ENCODE data around the gene CCIN. TPM values are rescaled to one million over a fixed set of nuclear protein-coding genes. Genes with fewer than 3 reads are reported as not detected.
A peak's percentile ranks its signal among the peaks of the same experiment; 100 is the strongest.

Gene CCIN
- polyA plus RNA-seq, 1 donor, result 0.42 TPM

- peak; percentile 98 for DNase-seq
Observed at GRCh38 chr9:36190388-36191289, 21.5 kb downstream of the CCIN start, which contains the start of gene CLTA. CLTA (plus strand) TSS chr9:36190921; CDS start chr9:36191057, 136 bp downstream.

GRCh38 chr9:36191290-36191645 is 22.1 kb downstream of the CCIN start:
- DNase-seq, result no peak

GRCh38 chr9:36191686-36192085 is 22.5 kb downstream of the CCIN start:
- DNase-seq, result peak; percentile 27

DNA sequence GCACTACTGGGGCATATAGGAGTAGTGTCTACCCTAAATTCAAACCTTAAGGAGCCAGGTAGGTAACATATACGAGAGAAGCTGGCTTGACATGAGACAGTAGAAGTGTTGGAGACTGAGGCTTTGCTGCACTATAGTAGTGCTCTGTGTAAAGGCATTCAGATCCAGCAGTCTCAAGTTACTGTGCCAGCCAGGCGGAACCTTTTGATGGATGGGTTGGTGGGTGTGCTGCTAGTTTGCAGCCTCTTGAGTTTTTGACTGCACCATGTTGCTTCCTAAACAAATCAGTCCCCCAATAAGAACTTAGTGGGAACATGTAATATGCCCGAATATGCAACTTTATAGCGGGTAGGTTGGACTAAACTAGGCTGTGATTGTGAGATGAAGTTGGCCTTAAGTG is 23.0 kb downstream of the CCIN start:
- DNase-seq, result peak; percentile 50

GRCh38 chr9:36193023-36193422 is 23.8 kb downstream of the CCIN start:
- no peak for DNase-seq

DNA sequence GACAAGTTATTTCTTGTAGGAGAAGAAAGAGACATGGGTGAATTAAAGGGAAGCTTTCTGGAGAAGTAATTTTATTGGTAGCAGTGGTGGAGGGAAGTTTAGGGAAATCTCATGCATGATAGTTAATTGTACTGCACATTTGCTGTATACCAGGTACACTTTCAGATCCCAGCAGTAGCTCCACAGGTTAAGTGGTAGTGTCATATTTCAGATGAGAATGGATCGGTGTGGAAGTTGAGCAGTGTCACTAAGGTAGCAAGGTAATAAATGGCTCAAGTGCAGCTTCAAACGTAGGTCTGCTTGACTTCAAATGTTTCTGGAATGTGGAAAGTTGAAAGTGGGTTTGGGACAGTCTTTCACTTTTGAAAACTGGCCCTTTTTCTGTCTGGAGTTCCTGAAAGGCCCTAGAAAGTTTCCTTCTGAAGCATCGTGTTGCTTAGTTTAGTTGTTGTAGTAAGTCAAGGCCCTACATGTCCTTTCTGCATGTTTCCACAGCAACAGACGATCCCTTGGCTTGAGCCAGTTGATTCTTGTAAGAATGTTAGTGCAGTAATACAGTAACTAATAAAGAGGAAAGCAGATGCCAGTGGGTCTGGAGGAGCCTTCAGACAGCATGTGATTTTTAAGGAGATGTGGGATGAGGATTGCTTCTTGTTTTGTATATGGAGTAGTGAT is 25.3 kb downstream of the CCIN start:
- DNase-seq, result no peak

DNA sequence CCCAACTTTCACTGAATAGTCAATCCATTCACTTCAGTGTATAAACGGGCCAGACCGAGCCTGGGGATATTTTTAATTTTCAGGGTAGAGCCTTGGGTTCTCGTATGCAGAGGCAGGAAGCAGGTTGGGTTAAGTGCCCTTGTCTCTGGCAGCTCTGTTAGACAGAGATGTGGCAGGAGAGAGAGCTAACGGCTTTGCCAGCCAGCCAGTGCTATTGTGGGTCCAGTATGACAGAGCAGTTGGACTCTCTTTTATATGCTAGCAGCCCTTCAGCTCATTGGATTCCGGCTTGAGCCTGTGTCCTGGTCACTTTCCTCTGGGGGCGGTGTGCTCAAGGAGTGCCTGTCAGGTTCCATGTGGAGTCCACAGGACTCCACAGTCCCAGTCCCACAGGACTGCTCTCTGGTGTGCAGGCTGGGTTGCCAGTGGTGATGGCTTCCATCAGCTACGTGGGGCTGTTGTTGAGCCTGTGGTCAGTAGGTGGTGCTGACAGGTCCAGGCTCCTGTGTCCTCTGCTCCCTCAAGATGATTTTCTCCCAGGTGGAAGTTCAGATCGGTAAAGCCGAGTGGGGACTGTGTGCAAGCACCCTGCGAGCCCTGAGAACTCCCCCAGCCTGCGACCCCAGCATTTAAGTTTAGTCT is 35.8 kb downstream of the CCIN start:
- no peak for DNase-seq

- DNase-seq, result no peak
Observed at GRCh38 chr9:36207016-36207415, 37.8 kb downstream of the CCIN start.

DNA sequence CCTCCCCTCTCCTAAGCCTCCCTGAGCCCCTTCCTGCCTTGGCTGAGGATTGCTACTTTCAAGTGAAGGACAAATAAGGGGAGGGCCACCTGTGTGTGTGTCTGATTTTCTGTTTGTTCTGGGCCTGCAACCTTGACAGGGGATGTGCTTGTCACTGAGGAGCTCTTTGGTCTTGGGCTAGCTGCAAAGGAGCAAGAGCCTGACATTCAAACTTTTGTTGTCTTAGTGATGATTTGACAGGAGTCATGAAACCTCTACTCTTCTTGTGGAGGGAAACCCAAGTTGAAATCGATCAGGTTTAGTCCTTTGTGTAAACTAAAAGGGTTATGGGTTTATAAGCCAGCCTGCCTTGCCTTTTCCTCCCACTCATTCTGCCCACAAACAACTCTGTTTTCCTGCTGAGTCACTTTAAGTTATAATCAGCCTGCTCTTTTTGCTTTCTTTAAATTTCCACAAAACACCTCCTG is 38.4 kb downstream of the CCIN start:
- DNase-seq, result no peak

GRCh38 chr9:36208521-36209253 is 39.5 kb downstream of the CCIN start:
- no peak for DNase-seq

GRCh38 chr9:36210722-36211121 is 41.5 kb downstream of the CCIN start:
- DNase-seq, result no peak

DNA sequence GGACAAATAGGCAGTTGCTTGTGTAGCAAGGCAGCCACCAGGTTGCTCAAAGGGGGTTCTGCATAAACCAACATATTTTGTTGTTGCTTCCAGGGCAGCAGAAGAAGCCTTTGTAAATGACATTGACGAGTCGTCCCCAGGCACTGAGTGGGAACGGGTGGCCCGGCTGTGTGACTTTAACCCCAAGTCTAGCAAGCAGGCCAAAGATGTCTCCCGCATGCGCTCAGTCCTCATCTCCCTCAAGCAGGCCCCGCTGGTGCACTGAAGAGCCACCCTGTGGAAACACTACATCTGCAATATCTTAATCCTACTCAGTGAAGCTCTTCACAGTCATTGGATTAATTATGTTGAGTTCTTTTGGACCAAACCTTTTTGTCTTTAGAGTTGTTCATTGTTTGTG is 42.3 kb downstream of the CCIN start:
- DNase-seq, result no peak

GRCh38 chr9:36213387-36213786 is 44.2 kb downstream of the CCIN start:
- DNase-seq, result no peak

GRCh38 chr9:36213989-36214388 is 44.8 kb downstream of the CCIN start:
- DNase-seq, result no peak

DNA sequence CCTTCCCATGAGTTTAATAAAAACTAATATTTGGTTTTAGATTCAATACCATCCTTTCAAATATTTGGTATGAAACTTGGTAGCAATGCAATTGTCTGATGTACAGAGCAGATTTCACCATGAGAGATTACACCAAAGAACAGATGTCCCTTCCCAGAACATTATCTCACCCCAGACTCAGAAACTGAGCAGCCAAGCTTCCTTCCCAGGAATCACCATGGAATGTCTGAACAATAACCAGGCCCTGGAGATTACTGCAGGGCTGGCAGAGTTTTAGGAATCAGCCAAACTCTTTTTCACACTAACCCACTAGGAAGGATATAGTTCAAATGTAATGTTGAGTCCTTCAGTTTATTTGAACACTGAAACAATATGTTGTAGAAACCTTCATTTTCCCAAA is 45.4 kb downstream of the CCIN start:
- DNase-seq, result no peak

DNA sequence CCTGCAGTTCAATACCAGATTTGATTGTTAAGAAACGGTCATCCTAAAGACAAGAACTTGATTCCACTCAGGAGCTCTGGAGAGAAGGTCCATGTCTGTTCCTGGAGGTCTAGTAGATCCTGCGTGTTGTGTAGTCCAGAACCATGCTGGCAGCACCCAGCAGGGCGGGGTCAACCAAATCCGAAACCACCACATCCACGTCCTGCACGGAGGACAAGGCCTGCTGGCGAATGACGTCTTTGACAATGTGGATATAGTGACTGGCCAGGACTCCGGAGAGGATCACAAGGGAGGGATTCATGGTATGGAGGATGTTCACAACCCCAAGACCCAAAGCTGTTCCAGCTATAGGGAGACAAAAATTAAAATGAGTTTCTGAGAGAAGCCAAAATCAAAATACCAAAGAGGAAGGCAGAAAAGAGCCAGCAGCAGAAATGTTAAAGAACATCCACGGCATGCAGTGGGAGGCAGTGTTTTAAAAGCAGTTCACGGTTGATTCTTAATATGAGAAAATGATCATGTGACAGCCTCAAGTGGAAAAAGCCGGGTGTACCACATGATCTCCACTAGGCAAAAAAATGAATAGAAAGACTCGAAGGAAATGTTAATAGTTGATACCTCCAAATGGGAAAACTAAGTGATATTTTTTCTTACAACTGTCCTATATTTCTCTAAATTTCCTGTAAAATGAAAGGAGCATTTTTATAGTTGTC is 48.2 kb downstream of the CCIN start:
- DNase-seq, result no peak

- no peak for DNase-seq
Observed at GRCh38 chr9:36218011-36218410, 48.8 kb downstream of the CCIN start.

GRCh38 chr9:36218411-36218901 is 49.3 kb downstream of the CCIN start:
- no peak for DNase-seq

Measured in left kidney (tissue), 2 donors.